ENCODE results near the gene MACC1.

- TF ChIP-seq CTCF (conservative IDR thresholded peaks at IDR 0.05; ENCODE audit: low read depth, low read length) (no peak), EZH2phosphoT487 (IDR thresholded peaks at IDR 0.05; ENCODE audit: borderline replicate concordance, low read length) (no peak)
Measured at GRCh38 chr7:20244334-20245120, 27.3 kb upstream of the MACC1 start.

Data from PC-3 (cell line).